HG02642 (cell line): ENCODE measurements around the gene CHRNB2.
"Not testable (repeated sequence)": the region's sequence is repeated elsewhere in the genome, so short reads cannot be mapped to it uniquely, and the experiment has no call there.

Experiments
- ATAC-seq: cut with Tn5 transposase; IDR thresholded peaks from one replicate; pipeline ENCODE4 v1.9.1; 2021; ENCODE audit warnings: mild to moderate bottlenecking; ENCODE audit not compliant: unreplicated experiment, poor library complexity

The CHRNB2 gene

GRCh38 chr1:154567386-154568156 is at the start of gene CHRNB2:
TSS of gene CHRNB2 (plus strand) at chr1:154567778. CDS start at chr1:154568045, 267 bp downstream.
- ATAC-seq = peak; percentile 69

- ATAC-seq = no peak
Measured at GRCh38 chr1:154519591-154519991, 48.0 kb upstream of the CHRNB2 start.

- ATAC-seq = no peak
Measured at GRCh38 chr1:154520333-154520732, 47.2 kb upstream of the CHRNB2 start.

GRCh38 chr1:154521695-154522094 is 45.9 kb upstream of the CHRNB2 start:
- ATAC-seq = no peak

- ATAC-seq = no peak
Measured at GRCh38 chr1:154524881-154525280, 42.7 kb upstream of the CHRNB2 start.

GRCh38 chr1:154527192-154527591 is 40.4 kb upstream of the CHRNB2 start:
- no peak for ATAC-seq

- no peak for ATAC-seq
Measured at GRCh38 chr1:154529308-154529707, 38.3 kb upstream of the CHRNB2 start.

GRCh38 chr1:154531950-154532349 is 35.6 kb upstream of the CHRNB2 start:
- ATAC-seq = not testable (repeated sequence)

- ATAC-seq = no peak
Measured at GRCh38 chr1:154533952-154534844, 33.4 kb upstream of the CHRNB2 start.

- no peak for ATAC-seq
Measured at GRCh38 chr1:154536570-154536969, 31.0 kb upstream of the CHRNB2 start.

- ATAC-seq = no peak
Measured at GRCh38 chr1:154539486-154540483, 27.8 kb upstream of the CHRNB2 start.

GRCh38 chr1:154541231-154541630 is 26.3 kb upstream of the CHRNB2 start:
- ATAC-seq = no peak

GRCh38 chr1:154546264-154547063 is 21.1 kb upstream of the CHRNB2 start:
- no peak for ATAC-seq

GRCh38 chr1:154547105-154547732 is 20.4 kb upstream of the CHRNB2 start:
- ATAC-seq = no peak

- ATAC-seq = no peak
Measured at GRCh38 chr1:154548028-154548427, 19.6 kb upstream of the CHRNB2 start.

- no peak for ATAC-seq
Measured at GRCh38 chr1:154549202-154549770, 18.3 kb upstream of the CHRNB2 start.

- no peak for ATAC-seq
Measured at GRCh38 chr1:154550070-154550469, 17.5 kb upstream of the CHRNB2 start.

GRCh38 chr1:154550657-154551056 is 16.9 kb upstream of the CHRNB2 start:
- no peak for ATAC-seq

GRCh38 chr1:154551474-154551873 is 16.1 kb upstream of the CHRNB2 start:
- no peak for ATAC-seq
